Measurements from ENCODE around the gene ATRIP. TPM values are rescaled to one million over a fixed set of nuclear protein-coding genes. Genes with fewer than 3 reads are reported as not detected.
A peak's percentile ranks its signal among the peaks of the same experiment; 100 is the strongest.

Gene ATRIP
- total RNA-seq, 4 donors from 2014 or later = 4.8 to 8.9 (median 7.1) TPM

- intact Hi-C loops (cut with DNase I) = no loop called here
- Histone ChIP-seq H3K36me3 (peaks cover 0 to 42% (median 11%) of the 10 kb centered on the region in 3 donors), H3K9me3 (no peaks in the 10 kb centered on the region), H3K4me1 (peaks cover 26 to 48% (median 31%) of the 10 kb centered on the region in 3 donors), H3K4me3 (peak overlapping the region; percentile 67 to 98 (median 91)), H3K27me3 (no peaks in the 10 kb centered on the region), H3K27ac (peak overlapping the region; percentile 84 to 98 (median 98))
- TF ChIP-seq POLR2A (IDR thresholded peaks at IDR 0.05) (no peak), CTCF (IDR thresholded peaks at IDR 0.05) (no peak)
- DNase-seq = no peak
- WGBS, 2 donors = 0 to 29% methylated on average over 2 to 3 of the region's 6 CpGs
Observed at GRCh38 chr3:48446043-48446424, 503 bp upstream of the ATRIP start.

DNA sequence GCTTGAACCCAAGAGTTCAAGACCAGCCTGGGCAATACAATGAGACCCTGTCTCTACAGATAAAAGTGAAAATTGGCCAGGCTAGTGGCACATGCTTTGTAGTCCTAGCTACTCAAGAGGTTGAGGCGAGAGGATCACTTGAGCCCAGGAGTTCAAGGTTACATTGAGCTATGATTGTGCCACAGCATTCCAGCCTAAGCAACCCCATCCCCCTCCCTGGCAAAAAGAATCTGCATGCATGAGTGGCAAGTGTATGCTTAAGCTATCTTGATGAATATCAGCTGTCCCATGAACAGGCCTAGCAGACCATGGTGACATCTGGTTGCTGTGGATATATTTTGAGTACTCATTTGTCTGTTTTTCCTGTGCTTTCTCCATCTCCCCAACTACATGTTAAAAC lies 4.7 kb downstream of the ATRIP start:
- peaks cover 10 to 25% (median 11%) of the 10 kb centered on the region in 3 donors for H3K4me1 ChIP-seq
- H3K36me3 ChIP-seq = peaks cover 0 to 59% (median 10%) of the 10 kb centered on the region in 3 donors
- 86 to 100% methylated on average over 1 of the region's 1 CpG for WGBS, 2 donors

GRCh38 chr3:48456456-48456855 lies 9.9 kb downstream of the ATRIP start:
- Histone ChIP-seq H3K27me3 (no peaks in the 10 kb centered on the region), H3K36me3 (peaks cover 0 to 100% (median 35%) of the 10 kb centered on the region in 3 donors)
- no peak for DNase-seq

More for the DNA sequence above, 4.7 kb downstream of the ATRIP start:
- TF ChIP-seq POLR2A (IDR thresholded peaks at IDR 0.05) = no peak
- TF ChIP-seq CTCF (IDR thresholded peaks at IDR 0.05) = no peak
- no peak overlapping the region for H3K4me3 ChIP-seq
- no peak overlapping the region for H3K27ac ChIP-seq
- H3K27me3 ChIP-seq = no peaks in the 10 kb centered on the region
- H3K9me3 ChIP-seq = no peaks in the 10 kb centered on the region
- DNase-seq = no peak
- intact Hi-C loops (cut with DNase I) = no loop called here

GRCh38 chr3:48459331-48459730 lies 12.8 kb downstream of the ATRIP start:
- DNase-seq = no peak
- no peak for TF ChIP-seq POLR2A (IDR thresholded peaks at IDR 0.05)
- TF ChIP-seq CTCF (IDR thresholded peaks at IDR 0.05) = no peak
- peak overlapping the region in 1 of 4 donors; percentile 15 for H3K27ac ChIP-seq
- H3K4me1 ChIP-seq = peaks cover 0 to 9% (median 7%) of the 10 kb centered on the region in 3 donors
- no peaks in the 10 kb centered on the region for H3K9me3 ChIP-seq
- 33 to 44% methylated on average over 1 to 3 of the region's 3 CpGs for WGBS, 2 donors
- no peak overlapping the region for H3K4me3 ChIP-seq
- intact Hi-C loops (cut with DNase I) = no loop called here
- H3K36me3 ChIP-seq = peaks cover 0 to 97% (median 40%) of the 10 kb centered on the region in 3 donors
- no peaks in the 10 kb centered on the region for H3K27me3 ChIP-seq

More at GRCh38 chr3:48456456-48456855, 9.9 kb downstream of the ATRIP start:
- 100% methylated on average over 1 of the region's 1 CpG; no CpG with 5 or more reads in 1 of the 2 donors for WGBS, 2 donors
- Histone ChIP-seq H3K4me1 (peaks cover 0 to 8% (median 7%) of the 10 kb centered on the region in 3 donors), H3K27ac (no peak overlapping the region), H3K4me3 (no peak overlapping the region), H3K9me3 (no peaks in the 10 kb centered on the region)
- TF ChIP-seq CTCF (IDR thresholded peaks at IDR 0.05) (no peak), POLR2A (IDR thresholded peaks at IDR 0.05) (no peak)
- intact Hi-C loops (cut with DNase I) = no loop called here

GRCh38 chr3:48459773-48460516 lies 13.4 kb downstream of the ATRIP start:
- 57 to 58% methylated on average over 4 to 6 of the region's 7 CpGs for WGBS, 2 donors
- Histone ChIP-seq H3K4me1 (peaks cover 5 to 15% (median 10%) of the 10 kb centered on the region in 3 donors), H3K36me3 (peaks cover 0 to 97% (median 42%) of the 10 kb centered on the region in 3 donors), H3K27me3 (no peaks in the 10 kb centered on the region), H3K9me3 (no peaks in the 10 kb centered on the region), H3K4me3 (no peak overlapping the region), H3K27ac (peak overlapping the region in 1 of 4 donors; percentile 15)
- DNase-seq = no peak
- intact Hi-C loops (cut with DNase I) = loop anchor here (5.0 kb wide), 1 partner anchor 92 kb away; no protein-coding TSS in a partner anchor
- no peak for TF ChIP-seq CTCF (IDR thresholded peaks at IDR 0.05)
- no peak for TF ChIP-seq POLR2A (IDR thresholded peaks at IDR 0.05)
